HG02642 (cell line): ENCODE measurements around the gene ZNF804A.
A peak's percentile ranks its signal among the peaks of the same experiment; 100 is the strongest.

Experiments used
- ATAC-seq: cut with Tn5 transposase; IDR thresholded peaks from one replicate; pipeline ENCODE4 v1.9.1; 2021; ENCODE audit warnings: mild to moderate bottlenecking; ENCODE audit not compliant: unreplicated experiment, poor library complexity

The ZNF804A gene

DNA sequence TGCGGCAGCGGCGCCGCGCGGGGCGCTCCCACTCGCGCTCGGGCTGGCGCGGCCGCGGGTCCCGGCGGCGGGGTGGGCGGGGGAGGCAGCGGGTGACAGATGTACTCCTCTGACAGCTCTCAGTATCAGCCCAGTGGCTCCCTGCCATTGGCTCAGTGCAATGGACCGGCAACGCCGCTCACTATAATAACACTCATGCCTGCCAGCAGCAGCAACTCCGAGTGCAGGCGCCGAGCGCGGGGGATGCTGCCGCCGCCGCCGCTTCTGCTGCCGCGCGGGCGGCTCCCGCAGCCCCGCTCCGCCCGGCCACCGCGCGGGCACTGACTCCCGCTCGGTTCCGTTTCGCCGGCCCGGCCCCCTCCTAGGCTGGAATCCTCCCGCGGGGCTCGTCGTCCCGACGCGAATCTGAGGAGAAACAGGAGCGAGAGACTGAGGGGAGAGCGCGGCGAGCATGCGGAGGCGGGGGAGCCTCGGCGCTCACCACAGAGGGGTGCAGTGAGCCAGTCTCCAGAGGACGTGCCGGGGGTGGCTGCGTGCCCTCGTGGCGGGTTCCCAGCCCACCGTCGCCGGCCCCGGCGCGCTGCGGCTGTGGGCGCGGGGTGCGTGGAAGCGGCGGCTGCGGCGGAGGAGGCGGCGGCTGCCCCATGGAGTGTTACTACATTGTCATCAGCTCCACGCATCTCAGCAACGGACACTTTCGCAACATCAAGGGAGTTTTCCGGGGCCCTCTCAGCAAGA is at the start of gene ZNF804A:
ZNF804A (plus strand) TSS at position 214 of the 738 bp plus-strand sequence; CDS start at position 645, 431 bp downstream.
- peak; percentile 92 for ATAC-seq

- no peak for ATAC-seq
These were observed 49.2 kb upstream of the ZNF804A start for GRCh38 chr2:184549153-184549552.

GRCh38 chr2:184551626-184552025 is 46.7 kb upstream of the ZNF804A start:
- ATAC-seq: no peak

DNA sequence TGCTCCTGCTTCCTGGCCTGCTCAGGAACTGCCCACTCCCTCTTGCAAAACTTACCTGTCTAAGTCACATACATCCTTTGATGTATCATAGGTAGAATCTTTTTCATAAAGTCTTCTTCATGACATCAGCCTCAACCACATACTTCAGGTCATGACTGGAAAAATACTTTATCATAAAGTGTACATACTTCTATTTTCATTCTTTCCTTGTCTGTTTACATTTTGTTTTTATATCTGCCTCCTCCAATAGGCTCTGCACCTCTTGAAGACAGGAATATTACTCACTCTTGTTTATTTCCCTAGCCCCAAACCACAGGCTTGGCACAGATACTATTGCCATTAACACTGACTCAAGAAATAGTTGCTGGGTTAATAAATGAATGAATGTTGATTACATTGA is 43.6 kb upstream of the ZNF804A start:
- no peak for ATAC-seq

GRCh38 chr2:184555352-184555751 is 43.0 kb upstream of the ZNF804A start:
- no peak for ATAC-seq

- ATAC-seq: no peak
These were observed 41.7 kb upstream of the ZNF804A start for GRCh38 chr2:184556639-184557038.

GRCh38 chr2:184558713-184559464 is 39.4 kb upstream of the ZNF804A start:
- ATAC-seq: no peak

GRCh38 chr2:184560603-184561002 is 37.7 kb upstream of the ZNF804A start:
- ATAC-seq: no peak

GRCh38 chr2:184562532-184562931 is 35.8 kb upstream of the ZNF804A start:
- no peak for ATAC-seq

- ATAC-seq: no peak
These were observed 34.2 kb upstream of the ZNF804A start for GRCh38 chr2:184564092-184564491.

DNA sequence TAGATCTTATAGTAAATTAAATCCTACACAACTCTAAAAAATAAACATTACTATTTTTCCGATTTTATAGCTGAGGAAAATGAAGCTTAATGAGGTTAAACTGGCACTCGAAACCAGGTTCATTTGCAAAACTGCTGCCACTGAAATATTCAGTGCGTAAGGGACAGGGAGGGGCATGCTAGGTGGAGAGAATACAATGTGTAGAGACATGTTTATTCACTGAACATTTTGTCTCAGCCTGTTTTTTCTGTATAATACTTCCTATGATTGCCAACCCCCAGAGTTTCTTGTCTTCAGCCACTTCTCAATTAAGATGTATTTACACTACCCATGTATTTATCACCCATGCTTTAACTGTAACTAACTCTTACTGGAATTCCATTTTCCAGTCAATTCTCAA is 31.6 kb upstream of the ZNF804A start:
- ATAC-seq: no peak

DNA sequence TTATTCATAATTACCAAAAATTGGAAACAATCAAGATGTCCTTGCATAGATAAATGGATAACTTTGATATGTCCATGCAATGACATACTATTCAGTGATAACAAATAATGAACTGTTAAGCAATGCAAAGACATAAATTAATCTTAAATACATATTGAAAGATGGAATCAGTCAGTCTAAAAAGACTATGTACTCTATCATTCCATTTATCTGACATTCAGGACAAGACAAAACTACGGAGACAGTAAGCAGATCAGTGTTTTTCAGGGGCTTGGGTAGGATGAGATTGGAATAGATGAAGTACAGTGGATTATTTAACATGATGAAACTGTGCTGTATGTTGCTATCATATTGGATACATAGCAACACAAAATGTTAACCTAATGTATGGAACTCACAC is 21.3 kb upstream of the ZNF804A start:
- ATAC-seq: no peak

DNA sequence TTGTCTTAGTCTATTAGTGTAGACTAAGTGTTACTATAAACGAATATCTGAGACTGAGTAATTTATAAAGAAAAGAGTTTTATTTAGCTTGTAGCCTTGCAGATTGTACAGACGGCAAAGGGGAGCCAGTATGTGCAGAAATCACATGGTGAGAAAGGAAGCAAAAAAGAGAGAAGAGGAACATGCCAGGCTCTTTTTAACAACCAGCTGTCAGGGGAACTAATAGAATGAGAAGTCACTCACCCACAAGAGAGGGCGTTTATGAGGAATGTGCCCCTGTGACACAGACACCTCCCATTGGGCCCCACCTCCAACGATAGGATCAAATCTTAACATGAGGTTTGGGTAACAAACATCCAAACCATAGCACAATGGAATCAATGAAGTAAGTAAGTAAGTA is 20.6 kb upstream of the ZNF804A start:
- ATAC-seq: no peak

DNA sequence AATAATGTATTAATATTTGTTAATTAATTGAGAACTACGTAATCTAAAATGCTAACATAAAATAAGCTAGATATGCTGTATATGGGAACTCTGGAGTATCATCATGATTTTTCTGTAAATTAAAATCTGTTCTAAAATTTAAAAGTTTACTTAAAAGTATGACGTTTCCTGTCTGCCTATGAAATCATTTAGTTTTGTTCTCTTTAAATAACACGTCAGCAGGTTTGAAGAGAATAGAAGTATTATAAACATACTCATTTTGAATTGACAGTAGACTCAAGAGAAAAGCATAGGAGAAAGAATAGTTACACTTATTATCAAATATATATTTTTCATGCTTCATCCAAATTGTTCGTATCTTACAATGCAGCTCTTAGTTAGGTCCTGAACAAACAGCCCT is 19.1 kb upstream of the ZNF804A start:
- ATAC-seq: no peak

GRCh38 chr2:184581391-184581790 is 16.9 kb upstream of the ZNF804A start:
- ATAC-seq: no peak

DNA sequence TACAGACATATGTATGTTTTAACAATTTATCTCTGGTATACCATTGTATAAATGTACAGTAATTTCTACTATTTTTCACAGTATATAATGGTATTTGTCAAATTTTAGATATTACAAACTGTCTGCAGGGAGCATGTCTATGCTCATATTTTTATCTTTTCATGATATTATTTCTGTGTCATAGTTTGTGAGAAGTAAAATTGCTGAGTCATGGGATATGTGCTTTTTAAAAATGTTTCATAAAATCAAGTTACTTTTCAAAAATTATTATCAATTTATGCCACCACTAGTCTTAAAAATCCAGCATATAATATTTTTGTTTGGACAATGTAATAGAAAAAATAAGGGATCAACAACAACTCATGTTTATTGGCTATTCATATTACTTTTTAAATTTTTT is 9.1 kb upstream of the ZNF804A start:
- ATAC-seq: no peak

GRCh38 chr2:184596819-184597411 is 1.4 kb upstream of the ZNF804A start:
- ATAC-seq: no peak

GRCh38 chr2:184597571-184597991 is 748 bp upstream of the ZNF804A start:
- ATAC-seq: peak; percentile 30

DNA sequence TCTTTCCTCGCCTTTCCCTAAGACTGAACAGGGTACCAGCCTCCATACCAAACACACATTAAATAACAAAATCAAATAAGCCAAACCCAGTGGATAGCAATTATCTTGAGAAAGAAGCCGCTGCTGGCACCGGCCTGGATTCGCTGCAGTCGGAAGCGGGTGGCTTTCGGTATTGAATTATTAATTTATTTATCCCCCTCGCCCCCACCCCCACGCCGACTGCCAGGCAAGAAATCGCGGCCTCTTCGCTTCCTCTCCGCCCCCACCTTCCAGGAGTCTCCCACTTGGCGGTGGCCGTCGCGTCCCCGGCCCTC is 370 bp upstream of the ZNF804A start:
- ATAC-seq: no peak

DNA sequence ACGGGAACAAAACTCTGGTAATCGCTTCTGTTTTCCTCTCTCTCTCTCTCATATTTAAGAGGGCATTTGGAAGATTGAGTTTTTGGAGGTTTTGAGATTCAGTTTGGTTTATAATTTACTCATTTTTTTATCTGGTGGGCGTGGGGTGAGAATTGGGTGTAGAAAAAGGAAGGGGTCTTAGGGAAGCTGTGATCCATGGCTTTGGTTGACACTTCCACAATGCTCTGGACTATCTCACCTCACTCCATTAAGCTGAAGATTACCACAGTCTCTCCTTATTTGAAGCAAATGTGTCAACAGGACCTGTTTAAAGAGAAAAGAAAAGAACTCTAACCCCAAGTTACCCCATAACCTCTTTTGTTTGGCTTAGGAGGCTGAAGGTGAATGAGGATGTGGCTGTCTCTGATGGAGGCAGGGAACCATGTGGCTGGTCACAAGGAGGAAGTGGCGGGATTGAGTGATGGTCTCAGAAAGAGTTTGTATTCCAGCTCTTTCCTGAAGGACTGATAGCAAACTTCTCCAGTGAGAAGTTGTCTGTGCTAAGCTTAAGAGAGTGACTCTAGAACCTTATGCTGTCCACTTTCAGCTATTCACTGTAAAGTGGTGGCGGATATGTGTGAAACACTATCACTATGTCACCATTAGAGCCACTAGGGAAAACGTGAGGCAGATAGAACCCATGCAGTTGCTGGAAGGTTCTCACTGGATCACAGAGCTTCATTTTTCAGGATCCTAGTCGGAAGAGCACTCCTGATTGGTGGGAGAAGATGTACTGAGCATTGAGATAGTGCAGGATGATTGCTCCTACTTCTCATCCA is 934 bp downstream of the ZNF804A start:
- no peak for ATAC-seq

DNA sequence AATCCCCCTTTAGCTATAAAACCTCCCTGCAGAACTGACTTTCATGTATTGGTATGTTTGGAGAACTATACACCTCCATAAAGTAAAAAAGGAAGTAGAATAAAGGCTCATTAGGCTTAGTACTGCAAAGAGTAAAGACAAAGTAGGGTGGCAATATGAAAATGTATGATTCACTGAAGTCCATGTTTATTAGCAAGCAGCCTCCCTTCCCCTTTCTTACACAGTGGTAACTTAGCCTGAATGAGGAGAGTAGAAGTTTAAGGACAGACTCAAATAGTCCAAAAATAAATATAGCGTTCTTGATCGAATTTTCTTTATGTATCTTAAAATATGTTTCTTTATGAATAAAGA is 1.5 kb downstream of the ZNF804A start:
- no peak for ATAC-seq
